Mucosa of rectum (tissue), 2 donors: ENCODE measurements around the gene TRIM37.
"Not testable (repeated sequence)": the region's sequence is repeated elsewhere in the genome, so short reads cannot be mapped to it uniquely, and the experiment has no call there.

Experiments used
- H3K27ac ChIP-seq, 2 donors: one replicate each; pipeline ENCODE4 v1.7.0; 2013; ENCODE audit warnings: inconsistent platforms in 2 of 2, low read depth in 2 of 2, low read length in 2 of 2
- H3K27me3 ChIP-seq, 2 donors: one replicate each; pipeline ENCODE4 v1.7.0; 2013; ENCODE audit warnings: low read length in 2 of 2; ENCODE audit not compliant: control insufficient read depth in 2 of 2, insufficient read depth in 2 of 2
- H3K36me3 ChIP-seq, 2 donors: one replicate each; pipeline ENCODE4 v1.7.0; 2013; ENCODE audit warnings: low read length in 2 of 2; ENCODE audit not compliant: control insufficient read depth in 2 of 2, insufficient read depth in 2 of 2
- H3K4me1 ChIP-seq, 2 donors: one replicate each; pipeline ENCODE4 v1.7.0; 2013; ENCODE audit warnings: low read length in 2 of 2, mild to moderate bottlenecking in 1 of 2; ENCODE audit not compliant: control insufficient read depth in 2 of 2, insufficient read depth in 2 of 2
- H3K4me3 ChIP-seq, 2 donors: one replicate each; pipeline ENCODE4 v1.7.0; 2013; ENCODE audit warnings: low read length in 2 of 2
- H3K9ac ChIP-seq, 2 donors: one replicate each; pipeline ENCODE4 v1.7.0; 2013; ENCODE audit warnings: low read length in 2 of 2, low read depth in 1 of 2, mild to moderate bottlenecking in 1 of 2
- H3K9me3 ChIP-seq, 2 donors: one replicate each; pipeline ENCODE4 v1.7.0; 2013; ENCODE audit warnings: low read length in 2 of 2; ENCODE audit not compliant: control insufficient read depth in 2 of 2
- donor health status: healthy.
- donor health status: Normal muscosa, but diverticular disease.

Gene TRIM37

DNA sequence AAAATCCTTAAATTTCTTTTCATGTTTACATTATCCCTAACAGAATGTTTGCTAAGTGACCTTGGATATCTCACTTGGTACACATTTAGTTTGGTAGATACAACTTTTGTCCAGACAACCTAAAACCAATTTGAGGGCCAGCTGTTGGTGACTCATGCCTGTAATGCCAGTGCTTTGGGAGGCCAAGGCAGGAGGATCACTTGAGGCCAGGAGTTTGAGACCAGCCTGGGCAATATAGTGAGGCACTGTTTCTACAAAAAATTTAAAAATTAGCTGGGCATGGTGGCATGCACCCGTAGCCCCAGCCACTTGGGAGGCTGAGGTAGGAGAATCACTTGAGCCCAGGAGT is 149.0 kb downstream of the TRIM37 start:
- H3K4me1 ChIP-seq, H3K4me3 ChIP-seq, H3K27ac ChIP-seq, H3K36me3 ChIP-seq, H3K9ac ChIP-seq, H3K9me3 ChIP-seq, H3K27me3 ChIP-seq: not testable (repeated sequence)

- no peak overlapping the region for H3K4me3 ChIP-seq
- no peak overlapping the region for H3K9ac ChIP-seq
- H3K27me3 ChIP-seq: no peaks in the 10 kb centered on the region
- no peaks in the 10 kb centered on the region for H3K4me1 ChIP-seq
- no peak overlapping the region for H3K27ac ChIP-seq
- no peaks in the 10 kb centered on the region for H3K36me3 ChIP-seq
- H3K9me3 ChIP-seq: no peaks in the 10 kb centered on the region
These were observed 149.5 kb downstream of the TRIM37 start for GRCh38 chr17:58956997-58957724.

DNA sequence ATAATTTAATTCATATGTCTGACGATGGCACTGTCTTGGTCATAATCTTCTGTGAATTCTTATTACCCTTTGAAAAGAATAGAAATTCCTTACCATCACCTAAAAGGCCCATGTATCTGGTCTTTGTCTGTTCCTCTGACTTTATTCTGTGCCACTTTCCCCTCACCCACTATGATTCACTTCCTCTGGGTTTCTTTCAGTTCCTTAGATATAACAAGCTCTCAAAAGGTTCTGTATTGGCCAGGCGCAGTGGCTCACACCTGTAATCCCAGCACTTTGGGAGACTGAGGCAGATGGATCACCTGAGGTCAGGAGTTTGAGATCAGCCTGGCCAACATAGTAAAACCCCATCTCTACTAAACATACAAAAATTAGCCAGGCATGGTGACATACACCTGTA is 152.3 kb downstream of the TRIM37 start:
- not testable (repeated sequence) for H3K36me3 ChIP-seq, H3K4me1 ChIP-seq, H3K4me3 ChIP-seq, H3K9me3 ChIP-seq, H3K27me3 ChIP-seq, H3K9ac ChIP-seq, H3K27ac ChIP-seq

GRCh38 chr17:58947824-58948223 is 158.9 kb downstream of the TRIM37 start:
- H3K9ac ChIP-seq: no peak overlapping the region

DNA sequence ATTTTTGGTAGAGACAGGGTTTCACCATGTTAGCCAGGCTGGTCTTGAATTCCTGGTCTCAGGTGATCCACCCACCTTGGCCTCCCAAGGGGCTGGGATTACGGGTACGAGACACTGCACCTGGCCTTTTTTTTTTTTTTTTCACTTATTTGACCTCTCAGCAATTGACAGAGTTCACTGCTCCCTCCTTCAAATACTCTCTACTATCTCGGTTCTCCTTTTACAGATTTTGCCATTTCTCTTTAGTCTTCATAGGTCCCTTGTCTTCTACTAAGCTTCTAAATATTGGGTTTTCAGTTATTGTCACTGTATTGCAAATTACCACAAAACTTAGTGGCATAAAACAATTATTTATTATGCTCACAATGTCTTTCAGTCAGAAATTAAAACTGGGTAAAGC is 159.3 kb downstream of the TRIM37 start:
- Histone ChIP-seq H3K4me1 (no peaks in the 10 kb centered on the region), H3K36me3 (no peaks in the 10 kb centered on the region), H3K27me3 (no peaks in the 10 kb centered on the region), H3K9me3 (peaks cover 0 to 3% of the 10 kb centered on the region in 2 donors), H3K4me3 (no peak overlapping the region), H3K9ac (no peak overlapping the region), H3K27ac (no peak overlapping the region)

More at GRCh38 chr17:58947824-58948223, 158.9 kb downstream of the TRIM37 start:
- H3K36me3 ChIP-seq: no peaks in the 10 kb centered on the region
- H3K27me3 ChIP-seq: no peaks in the 10 kb centered on the region
- no peak overlapping the region for H3K4me3 ChIP-seq
- H3K27ac ChIP-seq: no peak overlapping the region
- no peaks in the 10 kb centered on the region for H3K4me1 ChIP-seq
- peaks cover 0 to 3% of the 10 kb centered on the region in 2 donors for H3K9me3 ChIP-seq

DNA sequence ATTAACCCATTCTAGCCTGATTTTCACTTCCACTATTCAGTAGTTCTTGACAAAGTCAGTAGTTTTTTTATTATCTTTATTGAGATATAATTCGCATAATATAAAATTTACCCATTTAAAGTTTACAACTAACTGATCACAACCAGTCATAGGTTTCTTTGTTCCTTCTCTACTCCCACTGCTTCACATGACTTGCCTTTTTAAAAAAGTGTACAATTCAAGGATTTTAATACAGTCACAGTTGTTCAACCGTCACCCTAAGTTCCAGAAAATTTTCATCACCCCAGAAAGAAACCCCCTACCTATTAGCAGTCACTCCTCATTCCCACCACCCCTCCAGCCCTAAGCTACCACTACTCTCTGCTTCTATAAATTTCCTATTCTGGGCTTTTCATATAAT is 162.5 kb downstream of the TRIM37 start:
- no peaks in the 10 kb centered on the region for H3K36me3 ChIP-seq
- no peaks in the 10 kb centered on the region for H3K27me3 ChIP-seq
- H3K9ac ChIP-seq: no peak overlapping the region
- H3K4me3 ChIP-seq: no peak overlapping the region
- no peak overlapping the region for H3K27ac ChIP-seq
- H3K4me1 ChIP-seq: no peaks in the 10 kb centered on the region
- H3K9me3 ChIP-seq: peaks cover 0 to 3% of the 10 kb centered on the region in 2 donors

DNA sequence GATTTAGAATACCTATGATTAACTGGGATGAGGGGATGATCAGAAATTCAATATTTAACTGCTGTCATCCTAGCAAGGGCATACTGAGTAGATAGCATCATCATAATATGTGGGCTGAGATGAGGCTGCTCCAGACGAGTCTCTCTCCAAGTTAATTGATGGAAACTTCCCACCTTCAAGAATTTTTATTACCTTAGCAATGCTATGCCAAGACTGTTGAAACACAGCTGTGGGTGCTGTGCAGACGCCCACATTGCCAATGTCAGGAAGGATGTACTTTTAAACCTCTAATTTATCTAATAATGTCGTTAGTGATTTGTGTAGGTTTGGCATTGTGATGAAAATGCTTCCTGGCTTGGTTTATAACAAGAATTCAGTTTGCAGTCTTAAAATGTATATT is 170.4 kb downstream of the TRIM37 start:
- Histone ChIP-seq H3K4me1 (no peaks in the 10 kb centered on the region), H3K36me3 (no peaks in the 10 kb centered on the region), H3K27me3 (no peaks in the 10 kb centered on the region), H3K27ac (no peak overlapping the region), H3K4me3 (no peak overlapping the region), H3K9ac (no peak overlapping the region), H3K9me3 (no peaks in the 10 kb centered on the region)

DNA sequence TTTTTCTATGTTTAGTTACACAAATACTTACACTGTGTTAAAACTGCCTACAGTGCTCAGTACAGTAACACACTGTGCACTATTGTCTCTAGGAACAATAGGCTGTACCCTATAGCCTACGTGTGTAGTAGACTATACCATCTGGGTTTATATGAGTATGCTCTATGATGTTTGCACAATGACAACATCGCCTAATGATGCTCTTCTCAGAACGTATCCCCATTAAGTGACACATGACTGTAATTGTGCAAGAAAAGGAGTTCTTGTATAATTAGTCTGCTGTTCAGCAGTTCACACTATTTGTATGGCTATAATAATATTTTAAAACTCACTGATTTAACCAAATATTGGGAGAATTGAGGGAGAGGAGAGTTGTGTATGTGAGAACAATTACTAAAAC is 173.7 kb downstream of the TRIM37 start:
- Histone ChIP-seq H3K9me3 (no peaks in the 10 kb centered on the region), H3K27me3 (no peaks in the 10 kb centered on the region), H3K9ac (no peak overlapping the region), H3K36me3 (no peaks in the 10 kb centered on the region), H3K4me3 (no peak overlapping the region), H3K4me1 (no peaks in the 10 kb centered on the region), H3K27ac (no peak overlapping the region)
